ENCODE results near the gene SOHLH1. TPM values are rescaled to one million over a fixed set of nuclear protein-coding genes. Genes with fewer than 3 reads are reported as not detected.

The SOHLH1 gene
- total and polyA plus RNA-seq, 10 of the 15 experiments (the other 5 are each of a cell fraction or from before 2014, with no cell fraction given): not detected

DNA sequence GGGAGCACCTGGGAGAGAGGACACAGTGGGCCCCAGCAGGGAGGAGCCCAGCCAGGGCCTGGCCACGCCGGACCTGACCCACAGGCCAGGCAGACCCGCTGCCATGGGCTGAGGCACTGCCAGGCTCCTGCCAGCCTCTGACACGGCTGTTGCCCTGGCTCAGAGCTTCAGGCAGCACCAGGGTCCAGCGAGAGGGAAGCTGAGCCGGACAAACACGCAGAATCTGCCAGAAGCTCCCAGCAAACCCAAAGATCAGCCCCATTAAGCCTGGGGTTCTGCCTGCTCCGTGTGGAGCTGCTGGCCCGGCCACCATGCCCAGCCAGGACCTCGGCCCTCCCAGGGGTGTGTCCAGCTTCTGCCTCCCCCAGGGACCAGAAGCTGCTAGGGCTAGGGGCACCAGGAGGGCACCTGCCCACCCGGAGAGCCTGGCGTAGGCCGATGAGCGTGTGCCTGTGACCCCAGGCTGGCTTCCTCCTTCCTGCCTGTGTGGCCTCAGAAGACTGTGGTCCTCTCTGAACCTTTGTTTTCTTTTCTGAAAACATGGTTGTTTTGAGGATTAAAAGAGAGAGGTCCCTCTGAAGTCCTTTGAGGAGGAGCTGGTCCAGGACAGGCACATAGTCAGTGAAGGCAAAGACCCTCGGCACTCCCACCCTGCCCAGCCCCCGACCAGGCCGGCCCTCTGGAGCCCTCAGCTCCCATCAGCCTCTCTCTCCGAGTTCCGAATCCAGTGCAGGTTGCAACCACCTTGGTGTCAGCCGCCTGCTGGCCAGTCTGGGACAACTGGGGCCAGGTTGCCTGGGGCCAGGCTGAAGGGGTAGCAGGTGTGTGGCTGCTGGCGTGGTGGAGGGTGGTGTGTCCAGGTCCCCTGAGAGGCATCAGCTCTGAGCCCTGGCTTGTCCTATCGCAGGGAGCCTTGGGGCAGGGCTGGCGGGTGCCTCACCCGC lies 42.3 kb upstream of the SOHLH1 start:
- TF ChIP-seq, protein P1, sequence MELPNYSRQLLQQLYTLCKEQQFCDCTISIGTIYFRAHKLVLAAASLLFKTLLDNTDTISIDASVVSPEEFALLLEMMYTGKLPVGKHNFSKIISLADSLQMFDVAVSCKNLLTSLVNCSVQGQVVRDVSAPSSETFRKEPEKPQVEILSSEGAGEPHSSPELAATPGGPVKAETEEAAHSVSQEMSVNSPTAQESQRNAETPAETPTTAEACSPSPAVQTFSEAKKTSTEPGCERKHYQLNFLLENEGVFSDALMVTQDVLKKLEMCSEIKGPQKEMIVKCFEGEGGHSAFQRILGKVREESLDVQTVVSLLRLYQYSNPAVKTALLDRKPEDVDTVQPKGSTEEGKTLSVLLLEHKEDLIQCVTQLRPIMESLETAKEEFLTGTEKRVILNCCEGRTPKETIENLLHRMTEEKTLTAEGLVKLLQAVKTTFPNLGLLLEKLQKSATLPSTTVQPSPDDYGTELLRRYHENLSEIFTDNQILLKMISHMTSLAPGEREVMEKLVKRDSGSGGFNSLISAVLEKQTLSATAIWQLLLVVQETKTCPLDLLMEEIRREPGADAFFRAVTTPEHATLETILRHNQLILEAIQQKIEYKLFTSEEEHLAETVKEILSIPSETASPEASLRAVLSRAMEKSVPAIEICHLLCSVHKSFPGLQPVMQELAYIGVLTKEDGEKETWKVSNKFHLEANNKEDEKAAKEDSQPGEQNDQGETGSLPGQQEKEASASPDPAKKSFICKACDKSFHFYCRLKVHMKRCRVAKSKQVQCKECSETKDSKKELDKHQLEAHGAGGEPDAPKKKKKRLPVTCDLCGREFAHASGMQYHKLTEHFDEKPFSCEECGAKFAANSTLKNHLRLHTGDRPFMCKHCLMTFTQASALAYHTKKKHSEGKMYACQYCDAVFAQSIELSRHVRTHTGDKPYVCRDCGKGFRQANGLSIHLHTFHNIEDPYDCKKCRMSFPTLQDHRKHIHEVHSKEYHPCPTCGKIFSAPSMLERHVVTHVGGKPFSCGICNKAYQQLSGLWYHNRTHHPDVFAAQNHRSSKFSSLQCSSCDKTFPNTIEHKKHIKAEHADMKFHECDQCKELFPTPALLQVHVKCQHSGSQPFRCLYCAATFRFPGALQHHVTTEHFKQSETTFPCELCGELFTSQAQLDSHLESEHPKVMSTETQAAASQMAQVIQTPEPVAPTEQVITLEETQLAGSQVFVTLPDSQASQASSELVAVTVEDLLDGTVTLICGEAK (IDR thresholded peaks at IDR 0.05; ENCODE audit: borderline replicate concordance): no peak
- TF ChIP-seq EZH2 (IDR thresholded peaks at IDR 0.05; ENCODE audit: borderline replicate concordance, control insufficient read depth, low read depth, low read length): no peak
- TF ChIP-seq, protein P2, sequence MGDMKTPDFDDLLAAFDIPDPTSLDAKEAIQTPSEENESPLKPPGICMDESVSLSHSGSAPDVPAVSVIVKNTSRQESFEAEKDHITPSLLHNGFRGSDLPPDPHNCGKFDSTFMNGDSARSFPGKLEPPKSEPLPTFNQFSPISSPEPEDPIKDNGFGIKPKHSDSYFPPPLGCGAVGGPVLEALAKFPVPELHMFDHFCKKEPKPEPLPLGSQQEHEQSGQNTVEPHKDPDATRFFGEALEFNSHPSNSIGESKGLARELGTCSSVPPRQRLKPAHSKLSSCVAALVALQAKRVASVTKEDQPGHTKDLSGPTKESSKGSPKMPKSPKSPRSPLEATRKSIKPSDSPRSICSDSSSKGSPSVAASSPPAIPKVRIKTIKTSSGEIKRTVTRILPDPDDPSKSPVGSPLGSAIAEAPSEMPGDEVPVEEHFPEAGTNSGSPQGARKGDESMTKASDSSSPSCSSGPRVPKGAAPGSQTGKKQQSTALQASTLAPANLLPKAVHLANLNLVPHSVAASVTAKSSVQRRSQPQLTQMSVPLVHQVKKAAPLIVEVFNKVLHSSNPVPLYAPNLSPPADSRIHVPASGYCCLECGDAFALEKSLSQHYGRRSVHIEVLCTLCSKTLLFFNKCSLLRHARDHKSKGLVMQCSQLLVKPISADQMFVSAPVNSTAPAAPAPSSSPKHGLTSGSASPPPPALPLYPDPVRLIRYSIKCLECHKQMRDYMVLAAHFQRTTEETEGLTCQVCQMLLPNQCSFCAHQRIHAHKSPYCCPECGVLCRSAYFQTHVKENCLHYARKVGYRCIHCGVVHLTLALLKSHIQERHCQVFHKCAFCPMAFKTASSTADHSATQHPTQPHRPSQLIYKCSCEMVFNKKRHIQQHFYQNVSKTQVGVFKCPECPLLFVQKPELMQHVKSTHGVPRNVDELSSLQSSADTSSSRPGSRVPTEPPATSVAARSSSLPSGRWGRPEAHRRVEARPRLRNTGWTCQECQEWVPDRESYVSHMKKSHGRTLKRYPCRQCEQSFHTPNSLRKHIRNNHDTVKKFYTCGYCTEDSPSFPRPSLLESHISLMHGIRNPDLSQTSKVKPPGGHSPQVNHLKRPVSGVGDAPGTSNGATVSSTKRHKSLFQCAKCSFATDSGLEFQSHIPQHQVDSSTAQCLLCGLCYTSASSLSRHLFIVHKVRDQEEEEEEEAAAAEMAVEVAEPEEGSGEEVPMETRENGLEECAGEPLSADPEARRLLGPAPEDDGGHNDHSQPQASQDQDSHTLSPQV (IDR thresholded peaks at IDR 0.05): no peak
- Histone ChIP-seq H3K9me3 (replicated peaks; ENCODE audit: control insufficient read depth, insufficient read depth, low read length) (no peaks in the 10 kb centered on the region; the same call in 2 of the 3 replicates), H3K79me2 (ENCODE audit: control insufficient read depth, insufficient read depth, low read length) (no peaks in the 10 kb centered on the region), H3K27ac (ENCODE audit: control insufficient read depth, insufficient read depth) (no peak overlapping the region), H3K4me1 (ENCODE audit: control insufficient read depth, insufficient read depth, low read length) (no peaks in the 10 kb centered on the region), H3K4me3 (no peak overlapping the region), H2AFZ (ENCODE audit: control insufficient read depth, low read depth, low read length) (no peak overlapping the region), H4K20me1 (ENCODE audit: control insufficient read depth, insufficient read depth) (no peaks in the 10 kb centered on the region), H3K9ac (ENCODE audit: control insufficient read depth, insufficient read depth, low read length) (no peak overlapping the region), H3K27me3 (replicated peaks in 1 of 2; ENCODE audit: control insufficient read depth in 2 of 2, insufficient read depth in 2 of 2, low read length in 1 of 2) (no peaks in the 10 kb centered on the region; a peak in 1 of 4 replicates), H3K4me2 (ENCODE audit: control insufficient read depth, insufficient read depth) (no peak overlapping the region), H3K36me3 (ENCODE audit: control insufficient read depth in 2 of 2, insufficient read depth in 2 of 2, low read length in 1 of 2) (no peaks in the 10 kb centered on the region)
- ChIA-PET SMC1A (ENCODE audit: uncharacterized antibody, unreplicated experiment) (no interaction called here), CTCF (interaction anchor here (0.7 kb wide), 1 partner anchor 165 kb away, joined by 3 read pairs; no protein-coding TSS in a partner anchor), POLR2A (no interaction called here), RAD21 (ENCODE audit: unreplicated experiment) (no interaction called here)
- DNase-seq (ENCODE audit: low read depth, low spot score) (no peak), ATAC-seq (no peak), FAIRE-seq (no peak)
- BruUV-seq (replicated peaks): no TSS peak
- 18% methylated on average over 24 of the region's 24 CpGs for WGBS (ENCODE audit: insufficient coverage, insufficient replicate concordance, low lambda C conversion rate, missing lambda C conversion rate)
- in situ Hi-C loops (cut with MboI): no loop called here
- intact Hi-C loops (cut with micrococcal nuclease; ENCODE audit: unreplicated experiment): no loop called here

Measured in GM12878 (cell line).